ENCODE measurements around the gene C9orf72.
A peak's percentile ranks its signal among the peaks of the same experiment; 100 is the strongest.
"Not testable (repeated sequence)": the region's sequence is repeated elsewhere in the genome, so short reads cannot be mapped to it uniquely, and the experiment has no call there.

The C9orf72 gene

GRCh38 chr9:27572918-27573633 is at the start of gene C9orf72:
Gene C9orf72 (minus strand): TSS chr9:27573481. CDS start chr9:27567120, 6,361 bp downstream.
- H3K4me3 ChIP-seq (ENCODE audit: low read depth in 1 of 2, low read length in 2 of 2): peak within 1 kb of the TSS; percentile 79 to 89
- no peaks in the 10 kb centered on the region for H3K9me3 ChIP-seq (ENCODE audit: control insufficient read depth in 1 of 2, low read length in 2 of 2)
- H3K36me3 ChIP-seq (ENCODE audit: control insufficient read depth in 1 of 2, insufficient read depth in 2 of 2, low read length in 2 of 2): no peaks in the 10 kb centered on the region
- peaks cover 7 to 11% of the 10 kb centered on the region in 2 donors for H3K4me1 ChIP-seq (ENCODE audit: control insufficient read depth in 1 of 2, insufficient read depth in 2 of 2, low read length in 2 of 2)
- H3K27me3 ChIP-seq (ENCODE audit: low read depth, low read length): no peaks in the 10 kb centered on the region
- H3K27ac ChIP-seq (ENCODE audit: low read length): peak within 1 kb of the TSS; percentile 87

GRCh38 chr9:27622693-27623340 is 49.5 kb upstream of the C9orf72 start:
- H3K4me1 ChIP-seq (ENCODE audit: control insufficient read depth in 1 of 2, insufficient read depth in 2 of 2, low read length in 2 of 2): peaks cover 0 to 3% of the 10 kb centered on the region in 2 donors
- no peak overlapping the region for H3K27ac ChIP-seq (ENCODE audit: low read length)
- no peaks in the 10 kb centered on the region for H3K9me3 ChIP-seq (ENCODE audit: control insufficient read depth in 1 of 2, low read length in 2 of 2)
- no peaks in the 10 kb centered on the region for H3K27me3 ChIP-seq (ENCODE audit: low read depth, low read length)
- no peak overlapping the region for H3K4me3 ChIP-seq (ENCODE audit: low read depth in 1 of 2, low read length in 2 of 2)
- H3K36me3 ChIP-seq (ENCODE audit: control insufficient read depth in 1 of 2, insufficient read depth in 2 of 2, low read length in 2 of 2): no peaks in the 10 kb centered on the region

DNA sequence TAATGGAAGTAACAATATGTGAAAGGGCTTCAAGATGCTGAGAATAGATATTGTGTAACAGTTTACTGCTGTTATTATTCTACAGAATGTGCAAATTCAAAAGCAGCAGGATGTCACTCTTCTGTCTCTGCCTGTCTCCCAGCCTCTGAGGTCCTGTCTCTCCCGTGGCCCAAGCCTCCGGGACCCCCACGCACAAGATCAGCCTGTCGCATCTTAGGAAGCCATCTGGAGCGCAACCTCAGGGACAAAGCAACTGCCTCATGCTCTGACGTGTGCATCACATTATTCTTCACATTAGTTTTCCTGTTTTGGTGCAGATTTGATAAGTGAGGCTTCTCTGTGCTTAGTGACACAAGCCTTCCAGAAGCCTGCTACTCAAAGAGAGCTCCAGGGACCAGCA is 46.5 kb upstream of the C9orf72 start:
- Histone ChIP-seq H3K27me3 (ENCODE audit: low read depth, low read length) (no peaks in the 10 kb centered on the region), H3K4me1 (ENCODE audit: control insufficient read depth in 1 of 2, insufficient read depth in 2 of 2, low read length in 2 of 2) (no peaks in the 10 kb centered on the region), H3K36me3 (ENCODE audit: control insufficient read depth in 1 of 2, insufficient read depth in 2 of 2, low read length in 2 of 2) (no peaks in the 10 kb centered on the region), H3K4me3 (ENCODE audit: low read depth in 1 of 2, low read length in 2 of 2) (no peak overlapping the region), H3K27ac (ENCODE audit: low read length) (no peak overlapping the region), H3K9me3 (ENCODE audit: control insufficient read depth in 1 of 2, low read length in 2 of 2) (no peaks in the 10 kb centered on the region)

DNA sequence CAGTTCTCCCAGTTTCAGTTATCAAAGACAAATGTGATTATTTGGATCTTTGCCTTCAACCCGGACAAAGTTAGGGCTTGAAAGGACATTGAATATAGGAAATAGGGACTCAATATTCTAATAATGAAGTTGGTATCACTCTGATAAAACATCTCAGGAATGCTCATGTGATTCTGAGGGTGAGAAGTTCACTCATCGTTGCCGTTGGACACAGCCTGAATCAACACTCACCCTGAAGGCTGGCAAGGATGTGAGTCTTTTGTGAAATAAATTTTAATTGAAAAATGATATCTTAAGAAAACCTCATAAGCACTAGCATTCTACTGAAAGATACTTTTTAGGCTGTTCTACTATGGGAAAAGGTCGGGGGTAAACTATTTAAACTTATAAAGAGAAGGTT is 44.8 kb upstream of the C9orf72 start:
- H3K4me3 ChIP-seq (ENCODE audit: low read depth in 1 of 2, low read length in 2 of 2): no peak overlapping the region
- H3K27me3 ChIP-seq (ENCODE audit: low read depth, low read length): no peaks in the 10 kb centered on the region
- no peaks in the 10 kb centered on the region for H3K9me3 ChIP-seq (ENCODE audit: control insufficient read depth in 1 of 2, low read length in 2 of 2)
- H3K27ac ChIP-seq (ENCODE audit: low read length): no peak overlapping the region
- no peaks in the 10 kb centered on the region for H3K4me1 ChIP-seq (ENCODE audit: control insufficient read depth in 1 of 2, insufficient read depth in 2 of 2, low read length in 2 of 2)
- H3K36me3 ChIP-seq (ENCODE audit: control insufficient read depth in 1 of 2, insufficient read depth in 2 of 2, low read length in 2 of 2): no peaks in the 10 kb centered on the region

- Histone ChIP-seq H3K9me3 (ENCODE audit: control insufficient read depth in 1 of 2, low read length in 2 of 2) (no peaks in the 10 kb centered on the region), H3K4me1 (ENCODE audit: control insufficient read depth in 1 of 2, insufficient read depth in 2 of 2, low read length in 2 of 2) (no peaks in the 10 kb centered on the region), H3K36me3 (ENCODE audit: control insufficient read depth in 1 of 2, insufficient read depth in 2 of 2, low read length in 2 of 2) (no peaks in the 10 kb centered on the region), H3K27me3 (ENCODE audit: low read depth, low read length) (no peaks in the 10 kb centered on the region), H3K4me3 (ENCODE audit: low read depth in 1 of 2, low read length in 2 of 2) (no peak overlapping the region), H3K27ac (ENCODE audit: low read length) (no peak overlapping the region)
Observed at GRCh38 chr9:27614551-27614950, 41.3 kb upstream of the C9orf72 start.

GRCh38 chr9:27612036-27612435 is 38.8 kb upstream of the C9orf72 start:
- H3K4me1 ChIP-seq (ENCODE audit: control insufficient read depth in 1 of 2, insufficient read depth in 2 of 2, low read length in 2 of 2); H3K4me3 ChIP-seq (ENCODE audit: low read depth in 1 of 2, low read length in 2 of 2); H3K9me3 ChIP-seq (ENCODE audit: control insufficient read depth in 1 of 2, low read length in 2 of 2); H3K27ac ChIP-seq (ENCODE audit: low read length); H3K36me3 ChIP-seq (ENCODE audit: control insufficient read depth in 1 of 2, insufficient read depth in 2 of 2, low read length in 2 of 2); H3K27me3 ChIP-seq (ENCODE audit: low read depth, low read length): not testable (repeated sequence)

- Histone ChIP-seq H3K9me3 (ENCODE audit: control insufficient read depth in 1 of 2, low read length in 2 of 2) (no peaks in the 10 kb centered on the region), H3K27ac (ENCODE audit: low read length) (no peak overlapping the region), H3K27me3 (ENCODE audit: low read depth, low read length) (no peaks in the 10 kb centered on the region), H3K4me1 (ENCODE audit: control insufficient read depth in 1 of 2, insufficient read depth in 2 of 2, low read length in 2 of 2) (no peaks in the 10 kb centered on the region), H3K36me3 (ENCODE audit: control insufficient read depth in 1 of 2, insufficient read depth in 2 of 2, low read length in 2 of 2) (no peaks in the 10 kb centered on the region), H3K4me3 (ENCODE audit: low read depth in 1 of 2, low read length in 2 of 2) (no peak overlapping the region)
Observed at GRCh38 chr9:27610622-27611021, 37.3 kb upstream of the C9orf72 start.

- Histone ChIP-seq H3K36me3 (ENCODE audit: control insufficient read depth in 1 of 2, insufficient read depth in 2 of 2, low read length in 2 of 2) (no peaks in the 10 kb centered on the region), H3K27me3 (ENCODE audit: low read depth, low read length) (no peaks in the 10 kb centered on the region), H3K4me1 (ENCODE audit: control insufficient read depth in 1 of 2, insufficient read depth in 2 of 2, low read length in 2 of 2) (peaks cover 0 to 9% of the 10 kb centered on the region in 2 donors), H3K4me3 (ENCODE audit: low read depth in 1 of 2, low read length in 2 of 2) (no peak overlapping the region), H3K27ac (ENCODE audit: low read length) (no peak overlapping the region), H3K9me3 (ENCODE audit: control insufficient read depth in 1 of 2, low read length in 2 of 2) (no peaks in the 10 kb centered on the region)
Observed at GRCh38 chr9:27602954-27603353, 29.7 kb upstream of the C9orf72 start.

DNA sequence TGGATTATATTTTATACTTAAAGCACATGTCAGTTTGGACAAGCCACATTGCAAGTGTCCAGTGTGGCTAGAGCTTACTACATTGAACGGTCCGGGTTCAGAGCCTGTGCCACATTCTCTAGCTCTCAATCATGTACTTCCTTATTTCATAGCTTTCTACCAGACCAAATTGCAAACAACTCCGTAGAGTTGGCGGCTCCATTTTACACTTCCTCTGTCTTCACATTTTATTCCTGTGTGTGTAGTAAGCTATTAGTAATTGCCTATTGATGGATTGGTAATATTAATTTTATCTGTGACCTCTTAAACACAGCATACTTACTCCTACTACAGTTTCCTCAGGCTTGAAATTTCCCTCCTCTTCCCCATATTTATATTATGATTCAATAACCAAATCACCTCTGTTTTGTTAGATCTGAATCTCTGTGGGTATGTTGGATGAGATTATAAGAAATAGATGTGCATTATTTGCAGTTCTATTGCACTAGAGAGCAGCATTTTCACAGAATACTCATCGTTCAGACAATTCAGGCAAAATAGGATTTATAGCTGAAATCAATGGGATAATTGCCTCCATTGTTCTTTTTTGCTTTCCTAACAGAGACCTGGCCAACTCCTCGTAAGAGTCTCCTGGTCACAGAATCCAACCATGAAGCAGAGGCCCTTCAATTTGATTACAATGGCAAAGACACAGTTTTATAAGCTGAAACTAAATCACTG is 29.0 kb upstream of the C9orf72 start:
- Histone ChIP-seq H3K4me1 (ENCODE audit: control insufficient read depth in 1 of 2, insufficient read depth in 2 of 2, low read length in 2 of 2) (peaks cover 0 to 9% of the 10 kb centered on the region in 2 donors), H3K9me3 (ENCODE audit: control insufficient read depth in 1 of 2, low read length in 2 of 2) (no peaks in the 10 kb centered on the region), H3K4me3 (ENCODE audit: low read depth in 1 of 2, low read length in 2 of 2) (no peak overlapping the region), H3K36me3 (ENCODE audit: control insufficient read depth in 1 of 2, insufficient read depth in 2 of 2, low read length in 2 of 2) (no peaks in the 10 kb centered on the region), H3K27ac (ENCODE audit: low read length) (no peak overlapping the region), H3K27me3 (ENCODE audit: low read depth, low read length) (no peaks in the 10 kb centered on the region)

- Histone ChIP-seq H3K36me3 (ENCODE audit: control insufficient read depth in 1 of 2, insufficient read depth in 2 of 2, low read length in 2 of 2) (no peaks in the 10 kb centered on the region), H3K4me1 (ENCODE audit: control insufficient read depth in 1 of 2, insufficient read depth in 2 of 2, low read length in 2 of 2) (peaks cover 0 to 9% of the 10 kb centered on the region in 2 donors), H3K27me3 (ENCODE audit: low read depth, low read length) (no peaks in the 10 kb centered on the region), H3K27ac (ENCODE audit: low read length) (peak overlapping the region; percentile 32), H3K4me3 (ENCODE audit: low read depth in 1 of 2, low read length in 2 of 2) (no peak overlapping the region), H3K9me3 (ENCODE audit: control insufficient read depth in 1 of 2, low read length in 2 of 2) (no peaks in the 10 kb centered on the region)
Observed at GRCh38 chr9:27601396-27601795, 28.1 kb upstream of the C9orf72 start.

- H3K4me3 ChIP-seq (ENCODE audit: low read depth in 1 of 2, low read length in 2 of 2): no peak overlapping the region
- H3K27ac ChIP-seq (ENCODE audit: low read length): peak overlapping the region; percentile 68
- H3K9me3 ChIP-seq (ENCODE audit: control insufficient read depth in 1 of 2, low read length in 2 of 2): no peaks in the 10 kb centered on the region
- H3K4me1 ChIP-seq (ENCODE audit: control insufficient read depth in 1 of 2, insufficient read depth in 2 of 2, low read length in 2 of 2): peaks cover 0 to 9% of the 10 kb centered on the region in 2 donors
- H3K36me3 ChIP-seq (ENCODE audit: control insufficient read depth in 1 of 2, insufficient read depth in 2 of 2, low read length in 2 of 2): no peaks in the 10 kb centered on the region
- no peaks in the 10 kb centered on the region for H3K27me3 ChIP-seq (ENCODE audit: low read depth, low read length)
Observed at GRCh38 chr9:27600256-27600655, 27.0 kb upstream of the C9orf72 start.

Measured in muscle layer of duodenum (tissue), 2 donors.